A549 (cell line): ENCODE measurements around the gene RNGTT.

ENCODE experiments used
- BCL3 ChIP-seq: fragments of >200 bp; sonication (Bioruptor Twin); formaldehyde crosslinking; IDR thresholded peaks from 3 replicates; pipeline ENCODE4 v1.6.1; 2016
- CBX2 ChIP-seq: fragments of 200-600 bp; sonication (generic); IDR thresholded peaks from 2 replicates; pipeline ENCODE4 v1.6.1; 2016; ENCODE audit warnings: low read depth, mild to moderate bottlenecking, borderline replicate concordance
- CHD4 ChIP-seq: fragments of 200-600 bp; sonication (generic); IDR thresholded peaks from 2 replicates; pipeline ENCODE4 v1.6.1; 2016; ENCODE audit warnings: antibody characterized with exemption, mild to moderate bottlenecking, borderline replicate concordance
- CTCF ChIP-seq: fragments of >200 bp; sonication (Bioruptor Twin); formaldehyde crosslinking; IDR thresholded peaks from 3 replicates; pipeline ENCODE4 v1.5.1; 2016
- EP300 ChIP-seq, 2 experiments: fragments of >200 bp; sonication (Bioruptor Twin); formaldehyde crosslinking; IDR thresholded peaks; 2 replicates in 1 of 2; 3 replicates in 1 of 2; pipeline ENCODE4 v1.6.1; 2016 to 2017
- FOXS1 ChIP-seq: fragments of 250-450 bp; sonication (Bioruptor Pico); IDR thresholded peaks from 2 replicates; pipeline ENCODE4 v1.5.0; 2020; ENCODE audit warnings: mild to moderate bottlenecking, moderate library complexity
- JUN ChIP-seq, 2 experiments: fragments of >200 bp; sonication (Bioruptor Twin); formaldehyde crosslinking; IDR thresholded peaks; 2 replicates in 1 of 2; 3 replicates in 1 of 2; pipeline ENCODE4 v1.6.1; 2016 to 2017
- MAFK ChIP-seq: fragments of 450-650 bp; IDR thresholded peaks from 2 replicates; pipeline ENCODE4 v1.6.1; 2014; ENCODE audit not compliant: partially characterized antibody
- POLR2A ChIP-seq: IDR thresholded peaks from 2 replicates; pipeline ENCODE4 v1.6.1; 2012; ENCODE audit warnings: mild to moderate bottlenecking, low read length
- RCOR1 ChIP-seq: fragments of 150-350 bp; IDR thresholded peaks from 2 replicates; pipeline ENCODE4 v1.6.1; 2014; ENCODE audit warnings: antibody characterized with exemption, low read length, low read depth
- REST ChIP-seq: fragments of 200-600 bp; sonication (generic); IDR thresholded peaks from 2 replicates; pipeline ENCODE4 v1.6.1; 2016; ENCODE audit warnings: antibody characterized with exemption, mild to moderate bottlenecking, moderate library complexity
- SMC3 ChIP-seq: fragments of >200 bp; sonication (Bioruptor Twin); formaldehyde crosslinking; IDR thresholded peaks from 3 replicates; pipeline ENCODE4 v1.6.1; 2018; ENCODE audit warnings: inconsistent platforms
- ZNF302 ChIP-seq: fragments of 250-450 bp; sonication (Bioruptor Pico); IDR thresholded peaks from 2 replicates; pipeline ENCODE4 v1.9.0; 2021; ENCODE audit warnings: inconsistent platforms, mild to moderate bottlenecking, moderate library complexity

DNA sequence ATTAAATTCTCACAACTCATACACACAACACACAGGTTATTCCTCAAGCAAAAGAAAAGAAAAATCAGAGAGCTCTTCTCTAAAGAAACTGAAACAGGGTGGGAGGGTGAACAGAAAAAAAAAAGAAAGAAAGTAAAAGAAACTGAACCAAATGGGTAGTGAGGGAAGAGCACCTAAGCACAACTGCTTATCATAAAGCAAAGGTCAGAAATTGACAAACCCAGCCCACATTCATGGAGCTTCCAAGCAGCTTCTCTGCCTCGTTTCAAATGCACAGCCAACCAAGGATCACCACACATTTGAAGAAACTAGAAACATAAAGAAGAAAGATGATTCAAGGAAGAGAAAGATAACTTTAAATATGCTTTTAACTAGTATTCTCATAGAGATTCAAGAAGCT lies 90.5 kb downstream of the RNGTT start:
- TF ChIP-seq CTCF, result no peak
- TF ChIP-seq FOXS1 (CRISPR knock-in tag), result no peak
- no peak for TF ChIP-seq POLR2A
- no peak for TF ChIP-seq SMC3
- TF ChIP-seq REST, result no peak
- no peak for TF ChIP-seq ZNF302 (CRISPR knock-in tag)
- no peak for TF ChIP-seq CHD4
- TF ChIP-seq EP300 (IDR thresholded peaks at IDR 0.05), result no peak
- TF ChIP-seq JUN (IDR thresholded peaks at IDR 0.05), result no peak
- no peak for TF ChIP-seq MAFK
- TF ChIP-seq RCOR1, result no peak
- TF ChIP-seq BCL3, result no peak
- TF ChIP-seq CBX2, result no peak
